Stimulated activated CD4-positive, alpha-beta T cell treated with anti-CD3 and anti-CD28 coated beads, Interleukin-4, amount 100 ng/mL, for 4 hours (primary cell): ENCODE data around the gene ZNF765.
"Not testable (repeated sequence)": the region's sequence is repeated elsewhere in the genome, so short reads cannot be mapped to it uniquely, and the experiment has no call there.

Experiments used
- DNase-seq, 2 experiments: peaks; one replicate each; pipeline ENCODE4 v3.0.0-alpha.2; 2020

ZNF765 gene

GRCh38 chr19:53394974-53395839, at the start of gene ZNF765:
ZNF765 (plus strand) TSS chr19:53395149; CDS start chr19:53398016, 2,867 bp downstream.
- DNase-seq = peak; percentile 95 to 96

GRCh38 chr19:53355739-53356138, 39.2 kb upstream of the ZNF765 start:
- DNase-seq = no peak

GRCh38 chr19:53357821-53358581, 36.9 kb upstream of the ZNF765 start:
- DNase-seq = no peak

- DNase-seq = not testable (repeated sequence)
Measured at GRCh38 chr19:53360056-53360455, 34.9 kb upstream of the ZNF765 start.

- peak; percentile 96 to 97 for DNase-seq
Measured at GRCh38 chr19:53365134-53365898, 29.6 kb upstream of the ZNF765 start, which contains the start of gene ZNF525. ZNF525 (plus strand) TSS chr19:53365705; CDS start chr19:53372282, 6,577 bp downstream.

DNA sequence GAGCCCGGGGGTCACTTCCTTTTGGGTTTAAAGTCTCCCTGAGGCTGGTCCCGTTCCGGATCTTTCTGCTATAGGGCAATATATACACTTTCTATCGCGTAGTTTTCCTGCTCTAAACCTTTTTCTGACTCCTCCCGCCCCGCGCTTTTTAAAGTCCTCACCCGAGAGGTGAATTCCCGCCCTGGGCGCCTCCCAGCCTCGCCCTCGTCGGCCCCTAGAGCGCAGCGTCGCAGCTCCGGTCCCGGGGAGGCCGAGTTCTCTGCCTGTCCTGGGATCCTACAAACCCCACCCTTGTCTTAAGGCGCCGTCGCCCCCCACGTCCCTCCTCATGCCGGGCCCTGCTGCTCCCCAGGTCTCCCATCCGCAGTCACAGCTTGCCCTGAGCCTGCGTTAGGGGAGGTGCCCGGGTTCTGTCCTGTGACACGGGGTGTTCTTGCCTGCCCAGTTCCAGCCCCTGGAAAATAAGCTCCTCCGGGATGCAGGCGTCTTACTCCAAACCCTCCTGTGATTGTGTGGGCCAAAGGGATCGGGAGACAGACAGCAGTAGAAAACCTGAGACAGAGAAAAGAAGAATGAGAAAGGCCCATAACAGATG, 29.0 kb upstream of the ZNF765 start:
- DNase-seq = peak in 1 of 2 experiments; percentile 19

DNA sequence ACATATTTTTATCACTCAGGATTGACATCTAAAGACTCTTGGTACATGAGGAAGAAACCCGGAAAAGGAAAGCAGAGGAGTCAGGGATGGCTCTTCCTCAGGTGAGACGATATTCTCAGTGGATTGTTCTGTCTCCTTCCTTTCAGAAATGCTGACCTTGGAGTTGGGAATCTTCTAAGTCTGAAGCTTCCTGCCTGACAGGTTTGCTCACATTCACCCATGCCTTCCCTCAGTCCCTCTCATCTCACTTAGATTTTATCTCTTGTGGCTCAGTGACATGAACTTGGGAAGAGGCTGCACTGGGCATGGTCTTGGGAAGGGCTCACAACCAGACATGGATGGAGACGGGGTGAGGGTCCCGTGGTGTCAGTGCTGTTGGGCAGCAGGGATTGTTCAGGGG, 22.8 kb upstream of the ZNF765 start:
- DNase-seq = no peak

- DNase-seq = no peak
Measured at GRCh38 chr19:53374288-53374687, 20.7 kb upstream of the ZNF765 start.

DNA sequence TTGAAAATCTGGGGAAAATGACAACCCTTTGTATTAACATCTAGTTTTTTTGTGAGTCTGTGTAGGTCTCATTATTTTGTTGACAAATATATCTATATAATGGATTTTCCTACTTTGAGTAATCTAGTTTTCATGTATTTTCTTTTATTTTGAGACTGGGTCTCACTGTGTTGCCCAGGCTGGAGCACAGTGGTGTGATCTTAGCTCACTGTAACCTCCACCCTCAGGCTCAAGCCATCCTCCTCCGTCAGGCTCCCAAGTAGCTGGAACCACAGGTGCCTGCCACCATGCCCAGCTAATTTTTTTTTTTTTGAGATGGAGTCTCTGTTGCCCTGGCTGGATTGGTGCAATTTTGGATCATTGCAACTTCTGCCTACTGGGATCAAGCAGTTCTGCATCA, 20.2 kb upstream of the ZNF765 start:
- no peak for DNase-seq

- no peak for DNase-seq
Measured at GRCh38 chr19:53381376-53381775, 13.6 kb upstream of the ZNF765 start.

GRCh38 chr19:53388168-53388567, 6.8 kb upstream of the ZNF765 start:
- DNase-seq = no peak

- no peak for DNase-seq
Measured at GRCh38 chr19:53388904-53389303, 6.0 kb upstream of the ZNF765 start.

GRCh38 chr19:53389571-53389970, 5.4 kb upstream of the ZNF765 start:
- DNase-seq = no peak

DNA sequence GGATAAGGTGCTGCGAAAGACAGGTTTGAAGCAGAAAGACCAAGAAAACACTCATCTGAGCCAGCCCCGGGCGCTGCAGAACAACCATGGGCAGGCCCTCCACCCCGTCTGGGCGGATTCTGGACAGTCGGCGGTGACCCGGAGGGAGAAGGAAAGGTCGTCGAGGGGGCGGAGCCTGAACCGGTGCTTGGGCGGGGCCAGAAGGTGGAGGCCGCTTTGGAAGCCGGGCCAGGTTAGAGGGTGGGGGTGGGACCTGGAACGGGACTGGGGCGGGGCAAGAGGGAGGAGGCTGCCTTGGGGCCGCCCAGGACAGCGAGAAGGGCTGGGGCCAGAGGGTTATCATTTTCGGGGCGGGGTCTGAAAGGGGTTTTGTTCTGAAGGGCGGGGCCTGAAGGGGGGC, 5.0 kb upstream of the ZNF765 start:
- DNase-seq = no peak

DNA sequence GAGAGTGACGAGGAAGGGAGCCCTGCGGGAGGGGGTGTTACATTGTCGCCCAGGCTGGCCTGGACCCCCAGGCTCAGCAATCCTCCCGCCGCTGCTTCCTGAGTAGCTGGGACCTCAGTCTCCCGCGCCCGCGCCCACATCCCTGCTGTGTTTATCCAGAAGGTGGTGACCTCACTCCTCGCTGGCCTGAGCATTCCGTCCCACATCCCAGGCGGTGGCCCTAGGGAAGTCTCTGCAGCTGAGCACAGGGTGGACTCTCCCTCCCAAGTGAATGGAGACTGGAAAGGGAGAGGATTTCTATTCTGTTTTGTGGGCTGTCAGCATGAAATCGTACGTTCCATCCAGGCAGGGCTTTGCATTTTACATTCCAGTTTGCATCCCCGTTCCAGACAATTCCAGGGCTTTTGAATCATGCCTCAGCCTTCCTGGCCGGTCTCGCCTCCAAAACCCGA, 401 bp upstream of the ZNF765 start:
- no peak for DNase-seq

GRCh38 chr19:53395840-53396524, 1.0 kb downstream of the ZNF765 start:
- not testable (repeated sequence) for DNase-seq

DNA sequence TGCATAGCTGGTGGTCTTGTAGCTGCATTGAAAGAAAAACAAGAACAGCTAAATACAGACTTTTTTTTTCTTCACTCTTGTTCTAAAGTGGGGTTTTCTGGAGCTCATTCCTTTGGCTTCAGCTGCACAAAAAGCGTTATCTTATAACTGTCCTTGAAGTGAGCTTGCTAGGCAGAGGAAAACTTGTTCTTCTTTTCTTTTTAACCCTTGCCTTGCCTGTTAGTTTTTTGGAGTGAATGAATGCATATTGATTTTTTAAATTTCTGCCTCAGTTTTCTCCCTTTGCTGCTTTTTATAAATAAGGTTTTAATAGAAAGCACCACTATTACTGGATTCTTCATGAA, 1.5 kb downstream of the ZNF765 start:
- no peak for DNase-seq

DNA sequence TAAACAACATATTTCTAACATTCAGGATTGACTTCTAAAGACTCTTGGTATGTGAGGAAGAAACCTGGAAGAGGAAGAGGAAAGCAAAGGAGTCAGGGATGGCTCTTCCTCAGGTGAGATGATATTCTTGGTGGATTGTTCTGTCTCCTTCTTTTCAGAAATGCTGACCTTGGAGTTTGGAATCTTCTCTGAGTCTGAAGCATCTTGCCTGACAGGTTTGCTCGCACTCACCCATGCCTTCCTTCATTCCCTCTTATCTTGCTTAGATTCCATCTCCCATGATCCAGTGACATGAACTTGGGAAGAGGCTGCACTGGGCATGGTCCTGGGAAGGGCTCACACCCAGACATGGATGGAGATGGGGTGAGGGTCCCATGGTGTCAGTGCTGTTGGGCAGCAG, 3.0 kb downstream of the ZNF765 start:
- DNase-seq = not testable (repeated sequence)

- no peak for DNase-seq
Measured at GRCh38 chr19:53409505-53410204, 14.7 kb downstream of the ZNF765 start.

DNA sequence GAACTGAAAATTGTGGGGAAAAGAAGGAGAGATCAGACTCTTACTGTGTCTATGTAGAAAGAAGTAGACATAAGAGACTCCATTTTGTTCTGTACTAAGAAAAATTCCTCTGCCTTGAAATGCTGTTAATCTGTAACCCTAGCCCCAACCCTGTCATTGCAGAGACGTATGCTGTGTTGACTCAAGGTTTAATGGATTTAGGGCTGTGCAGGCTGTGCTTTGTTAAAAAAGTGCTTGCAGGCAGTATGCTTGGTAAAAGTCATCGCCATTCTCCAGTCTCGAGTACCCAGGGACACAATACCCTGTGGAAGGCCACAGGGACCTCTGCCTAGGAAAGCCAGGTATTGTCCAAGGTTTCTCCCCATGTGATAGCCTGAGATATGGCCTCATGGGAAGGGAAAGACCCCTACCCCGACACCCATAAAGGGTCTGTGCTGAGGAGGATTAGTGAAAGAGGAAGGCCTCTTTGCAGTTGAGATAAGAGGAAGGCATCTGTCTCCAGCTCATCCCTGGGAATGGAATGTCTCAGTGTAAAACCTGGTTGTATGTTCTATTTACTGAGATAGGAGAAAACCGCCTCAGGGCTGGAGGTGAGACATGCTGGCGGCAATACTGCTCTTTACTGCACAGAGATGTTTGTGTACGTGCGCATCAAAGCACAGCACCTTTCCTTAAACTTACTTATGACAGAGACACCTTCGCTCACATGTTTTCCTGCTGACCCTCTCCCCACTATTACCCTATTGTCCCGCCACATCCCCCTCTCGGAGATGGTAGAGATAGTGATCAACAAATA, 25.8 kb downstream of the ZNF765 start:
- DNase-seq = not testable (repeated sequence)

- no peak for DNase-seq
Measured at GRCh38 chr19:53422551-53422950, 27.6 kb downstream of the ZNF765 start.
